ENCODE data around the gene FYTTD1. TPM values are rescaled to one million over a fixed set of nuclear protein-coding genes. Genes with fewer than 3 reads are reported as not detected.
A peak's percentile ranks its signal among the peaks of the same experiment; 100 is the strongest.

Gene FYTTD1
- polyA plus RNA-seq, 6 donors from 2014 or later = 64.2 to 78.5 (median 68.8) TPM

DNA sequence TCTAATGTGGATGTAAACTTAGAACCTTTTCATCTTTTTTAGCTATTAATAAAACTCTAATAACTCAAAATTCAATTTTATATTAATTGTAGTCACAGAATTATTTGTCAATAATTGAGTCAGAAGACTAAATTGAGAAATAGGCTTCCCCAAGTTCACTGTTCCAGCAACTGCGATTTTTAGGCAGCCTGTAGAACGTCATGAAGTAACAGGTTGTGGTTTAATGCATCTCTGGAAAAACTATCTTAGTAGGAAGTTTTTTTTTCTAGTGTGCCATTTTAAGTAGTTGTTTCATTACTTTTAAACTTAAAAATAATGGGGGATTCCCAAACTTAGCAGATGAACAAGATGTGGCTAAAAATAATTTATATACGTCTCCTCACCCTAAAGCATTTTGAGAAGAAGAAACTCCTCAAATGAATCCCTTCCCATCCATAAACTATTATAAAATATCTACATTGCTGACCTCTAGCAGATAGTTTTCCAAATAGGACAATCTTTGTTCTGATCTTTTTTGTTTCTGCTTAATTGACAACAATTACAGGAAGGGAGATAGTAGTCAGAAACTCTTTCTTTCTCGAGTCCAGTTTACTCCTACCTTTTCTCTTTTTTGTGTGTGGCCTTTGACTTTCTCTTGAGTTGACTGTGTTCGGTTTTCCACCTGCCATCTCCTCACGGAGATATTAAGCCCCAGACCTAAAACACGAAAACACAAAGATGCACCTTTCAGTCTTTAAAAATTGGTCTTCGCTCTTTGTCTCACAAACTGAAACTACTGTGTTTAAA is 84.4 kb downstream of the FYTTD1 start:
- H3K27ac Mint-ChIP-seq = peak overlapping the region in 2 of 6 donors; percentile 28 to 52

DNA sequence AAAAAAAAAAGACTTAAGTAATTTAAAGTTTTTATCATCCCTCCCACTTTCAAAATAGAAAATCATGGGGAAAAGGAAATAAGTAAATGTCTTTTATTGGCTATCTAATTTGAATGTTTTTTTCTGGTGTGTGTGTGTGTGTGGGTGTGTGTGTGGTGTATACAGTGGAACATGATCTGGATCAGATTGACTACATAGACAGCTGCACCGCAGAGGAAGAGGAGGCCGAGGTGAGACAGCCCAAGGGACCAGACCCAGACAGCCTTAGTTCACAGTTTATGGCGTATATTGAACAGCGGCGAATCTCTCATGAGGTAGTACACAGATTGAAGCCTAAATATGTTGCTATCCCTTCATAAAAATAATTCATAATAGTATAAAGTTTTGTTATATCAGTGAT is 85.8 kb downstream of the FYTTD1 start:
- Mint-ChIP-seq H3K27ac (peak overlapping the region in 2 of 6 donors; percentile 61 to 70), H3K27me3 (no peaks in the 10 kb centered on the region), H3K9me3 (no peaks in the 10 kb centered on the region), H3K4me3 (no peak overlapping the region), H3K36me3 (peaks cover 7 to 15% of the 10 kb centered on the region in 2 donors), H3K4me1 (peaks cover 0 to 3% (median 0%) of the 10 kb centered on the region in 3 donors)
- peak; percentile 35 to 85 for ATAC-seq (ENCODE audit: low read depth in 2 of 2)
- no peak for DNase-seq

More for the DNA sequence above, 84.4 kb downstream of the FYTTD1 start:
- Mint-ChIP-seq H3K9me3 (no peaks in the 10 kb centered on the region), H3K4me1 (peaks cover 0 to 3% (median 0%) of the 10 kb centered on the region in 3 donors), H3K36me3 (peaks cover 7 to 15% of the 10 kb centered on the region in 2 donors), H3K4me3 (no peak overlapping the region), H3K27me3 (no peaks in the 10 kb centered on the region)
- DNase-seq (no peak), ATAC-seq (ENCODE audit: low read depth in 2 of 2) (no peak)

DNA sequence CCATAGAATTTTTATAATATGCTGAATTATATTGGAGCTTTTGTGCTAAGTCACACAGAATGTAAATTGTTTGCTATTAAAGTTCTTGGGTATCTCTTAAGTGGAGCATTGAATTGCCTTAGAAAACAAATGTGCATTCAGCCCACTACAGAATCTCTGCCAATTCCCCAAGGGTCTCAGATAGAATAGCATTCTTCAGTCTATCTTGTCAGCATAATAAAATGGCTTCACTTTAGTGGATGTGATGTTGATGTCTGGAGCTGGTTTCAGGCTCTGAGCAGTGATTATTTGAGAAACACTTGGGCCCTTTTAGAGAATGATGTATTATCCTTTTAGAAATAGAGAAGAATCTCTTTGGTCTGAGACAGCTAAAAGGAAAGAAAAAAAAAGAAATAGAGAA is 86.6 kb downstream of the FYTTD1 start:
- ATAC-seq (ENCODE audit: low read depth in 2 of 2) (no peak), DNase-seq (no peak)
- peaks cover 0 to 3% (median 0%) of the 10 kb centered on the region in 3 donors for H3K4me1 Mint-ChIP-seq
- H3K27me3 Mint-ChIP-seq = no peaks in the 10 kb centered on the region
- no peaks in the 10 kb centered on the region for H3K9me3 Mint-ChIP-seq
- peak overlapping the region in 2 of 6 donors; percentile 14 to 31 for H3K27ac Mint-ChIP-seq
- peaks cover 7 to 9% of the 10 kb centered on the region in 2 donors for H3K36me3 Mint-ChIP-seq
- no peak overlapping the region for H3K4me3 Mint-ChIP-seq

Other genes starting within 250 kb of the FYTTD1 start
- 10 to 100 TPM; 13.9 to 25.1 (median 20.3) TPM for gene BDH1, start 193.9 kb upstream of the FYTTD1 start, polyA plus RNA-seq (ENCODE audit: low read depth in 6 of 6)
- 10 to 100 TPM; 20.0 to 46.9 (median 24.8) TPM for gene RUBCN, start 13.0 kb upstream of the FYTTD1 start, polyA plus RNA-seq (ENCODE audit: low read depth in 6 of 6)
- gene LRCH3, start 41.4 kb downstream of the FYTTD1 start, polyA plus RNA-seq (ENCODE audit: low read depth in 6 of 6) = 10 to 100 TPM; 10.2 to 26.0 (median 13.9) TPM
- 1,000 to 10,000 TPM in 5 of 6 donors, 100 to 1,000 TPM in 1; 928 to 1,990 (median 1,827) TPM for gene RPL35A, start 200.3 kb downstream of the FYTTD1 start, polyA plus RNA-seq (ENCODE audit: low read depth in 6 of 6)
- 1 to 10 TPM in 2 of 6 donors, under 1 TPM in 3, not detected in 1; 0.58 to 2.0 (median 0.97) TPM for gene LMLN, start 210.3 kb downstream of the FYTTD1 start, polyA plus RNA-seq (ENCODE audit: low read depth in 6 of 6)